Middle frontal gyrus (tissue), 1 donor: ENCODE results near the gene ARMCX6.
"Not testable (repeated sequence)": the region's sequence is repeated elsewhere in the genome, so short reads cannot be mapped to it uniquely, and the experiment has no call there.

ENCODE experiments used
- DNase-seq: peaks from one replicate; pipeline ENCODE4 v3.0.0-alpha.2; 2015; ENCODE audit warnings: low spot score; ENCODE audit errors: extremely low spot score

The ARMCX6 gene

GRCh38 chrX:101617211-101618191, at the start of gene ARMCX6:
ARMCX6 (minus strand) TSS chrX:101618000; CDS start chrX:101616620, 1,380 bp downstream.
- peak; percentile 43 for DNase-seq

- peak; percentile 43 for DNase-seq
These were observed 41.8 kb upstream of the ARMCX6 start, which contains the start of gene ARMCX2 for GRCh38 chrX:101659601-101660063. ARMCX2 (minus strand) TSS chrX:101659850; CDS start chrX:101657588, 2,262 bp downstream.

- no peak for DNase-seq
These were observed 41.1 kb upstream of the ARMCX6 start for GRCh38 chrX:101658661-101659491.

GRCh38 chrX:101657495-101657894, 39.7 kb upstream of the ARMCX6 start:
- DNase-seq, result no peak

- DNase-seq, result no peak
These were observed 39.0 kb upstream of the ARMCX6 start for GRCh38 chrX:101656817-101657216.

- DNase-seq, result no peak
These were observed 37.7 kb upstream of the ARMCX6 start for GRCh38 chrX:101655534-101655933.

GRCh38 chrX:101647716-101648115, 29.9 kb upstream of the ARMCX6 start:
- not testable (repeated sequence) for DNase-seq

GRCh38 chrX:101642093-101642492, 24.3 kb upstream of the ARMCX6 start:
- DNase-seq, result no peak

- no peak for DNase-seq
These were observed 21.8 kb upstream of the ARMCX6 start for GRCh38 chrX:101639583-101639982.

- no peak for DNase-seq
These were observed 1.6 kb upstream of the ARMCX6 start for GRCh38 chrX:101619364-101619763.

GRCh38 chrX:101605728-101606127, 12.1 kb downstream of the ARMCX6 start:
- no peak for DNase-seq

GRCh38 chrX:101605146-101605545, 12.7 kb downstream of the ARMCX6 start:
- DNase-seq, result no peak

- no peak for DNase-seq
These were observed 15.7 kb downstream of the ARMCX6 start for GRCh38 chrX:101602077-101602476.

GRCh38 chrX:101599592-101599991, 18.2 kb downstream of the ARMCX6 start:
- not testable (repeated sequence) for DNase-seq

GRCh38 chrX:101595739-101596419, 21.9 kb downstream of the ARMCX6 start:
- no peak for DNase-seq
